Measurements from ENCODE around the gene DNM3.

- TF ChIP-seq, protein P1, sequence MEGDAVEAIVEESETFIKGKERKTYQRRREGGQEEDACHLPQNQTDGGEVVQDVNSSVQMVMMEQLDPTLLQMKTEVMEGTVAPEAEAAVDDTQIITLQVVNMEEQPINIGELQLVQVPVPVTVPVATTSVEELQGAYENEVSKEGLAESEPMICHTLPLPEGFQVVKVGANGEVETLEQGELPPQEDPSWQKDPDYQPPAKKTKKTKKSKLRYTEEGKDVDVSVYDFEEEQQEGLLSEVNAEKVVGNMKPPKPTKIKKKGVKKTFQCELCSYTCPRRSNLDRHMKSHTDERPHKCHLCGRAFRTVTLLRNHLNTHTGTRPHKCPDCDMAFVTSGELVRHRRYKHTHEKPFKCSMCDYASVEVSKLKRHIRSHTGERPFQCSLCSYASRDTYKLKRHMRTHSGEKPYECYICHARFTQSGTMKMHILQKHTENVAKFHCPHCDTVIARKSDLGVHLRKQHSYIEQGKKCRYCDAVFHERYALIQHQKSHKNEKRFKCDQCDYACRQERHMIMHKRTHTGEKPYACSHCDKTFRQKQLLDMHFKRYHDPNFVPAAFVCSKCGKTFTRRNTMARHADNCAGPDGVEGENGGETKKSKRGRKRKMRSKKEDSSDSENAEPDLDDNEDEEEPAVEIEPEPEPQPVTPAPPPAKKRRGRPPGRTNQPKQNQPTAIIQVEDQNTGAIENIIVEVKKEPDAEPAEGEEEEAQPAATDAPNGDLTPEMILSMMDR (IDR thresholded peaks at IDR 0.05): peak; percentile 63 to 84 (median 74)
- TF ChIP-seq EP300 (IDR thresholded peaks at IDR 0.05; ENCODE audit: low read depth) (no peak), POLR2AphosphoS5 (IDR thresholded peaks at IDR 0.05) (peak; percentile 39 to 56 (median 46))
Measured at GRCh38 chr1:172398970-172399755, 557.9 kb downstream of the DNM3 start.
